ENCODE measurements around the gene MMP25.
A peak's percentile ranks its signal among the peaks of the same experiment; 100 is the strongest.

MMP25 gene

DNA sequence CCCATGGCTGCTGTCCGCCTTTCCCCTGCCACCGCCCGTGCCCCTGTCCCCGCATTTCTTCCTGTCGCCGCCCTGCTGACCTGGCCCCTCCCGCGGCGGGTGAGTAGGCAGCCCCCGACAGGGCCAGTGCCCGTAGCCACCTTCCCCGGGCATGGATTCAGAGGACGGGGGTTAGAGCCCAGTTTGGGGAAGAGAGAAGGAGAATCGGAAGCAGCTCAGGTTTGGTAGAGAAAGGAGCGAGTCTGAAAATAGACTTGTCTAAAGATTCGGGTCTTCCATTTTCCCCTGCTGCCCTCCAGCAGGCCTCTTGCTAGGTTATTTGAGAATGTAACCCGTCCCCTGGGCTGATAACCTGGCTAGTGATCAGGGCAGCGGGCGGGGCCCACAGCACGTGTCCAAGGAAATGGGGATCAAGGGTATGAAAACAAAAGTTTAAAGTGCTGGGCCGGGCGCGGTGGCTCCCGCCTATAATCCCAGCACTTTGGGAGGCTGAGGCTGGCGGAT, 41.5 kb upstream of the MMP25 start:
- Histone ChIP-seq H3K27me3 (ENCODE audit: insufficient read depth, low read length, poor library complexity, severe bottlenecking) (no peaks in the 10 kb centered on the region), H3K9ac (ENCODE audit: low read depth, low read length, poor library complexity, severe bottlenecking) (peak overlapping the region; percentile 87), H3F3A (ENCODE audit: low read depth) (no peaks in the 10 kb centered on the region; the same call in 1 of the 2 replicates), H3K36me3 (ENCODE audit: insufficient read depth, low read length) (no peaks in the 10 kb centered on the region), H3K4me2 (ENCODE audit: low read depth, low read length, poor library complexity, severe bottlenecking) (peak overlapping the region; percentile 95), H3K79me2 (ENCODE audit: insufficient read depth, low read length) (peaks cover 7% of the 10 kb centered on the region), H4K20me1 (ENCODE audit: insufficient read depth, low read length, poor library complexity, severe bottlenecking) (no peaks in the 10 kb centered on the region), H3K4me3 (ENCODE audit: low read length, poor library complexity, severe bottlenecking) (peak overlapping the region; percentile 79), H2AFZ (ENCODE audit: low read length) (no peak overlapping the region), H3K9me2 (replicated peaks; ENCODE audit: low read depth, low read length) (no peaks in the 10 kb centered on the region), H3K4me1 (ENCODE audit: insufficient read depth, low read length, poor library complexity, severe bottlenecking) (peaks cover 31% of the 10 kb centered on the region), H3K9me3 (ENCODE audit: insufficient read depth, low read depth, low read length) (no peaks in the 10 kb centered on the region)
- TF ChIP-seq, protein P1, sequence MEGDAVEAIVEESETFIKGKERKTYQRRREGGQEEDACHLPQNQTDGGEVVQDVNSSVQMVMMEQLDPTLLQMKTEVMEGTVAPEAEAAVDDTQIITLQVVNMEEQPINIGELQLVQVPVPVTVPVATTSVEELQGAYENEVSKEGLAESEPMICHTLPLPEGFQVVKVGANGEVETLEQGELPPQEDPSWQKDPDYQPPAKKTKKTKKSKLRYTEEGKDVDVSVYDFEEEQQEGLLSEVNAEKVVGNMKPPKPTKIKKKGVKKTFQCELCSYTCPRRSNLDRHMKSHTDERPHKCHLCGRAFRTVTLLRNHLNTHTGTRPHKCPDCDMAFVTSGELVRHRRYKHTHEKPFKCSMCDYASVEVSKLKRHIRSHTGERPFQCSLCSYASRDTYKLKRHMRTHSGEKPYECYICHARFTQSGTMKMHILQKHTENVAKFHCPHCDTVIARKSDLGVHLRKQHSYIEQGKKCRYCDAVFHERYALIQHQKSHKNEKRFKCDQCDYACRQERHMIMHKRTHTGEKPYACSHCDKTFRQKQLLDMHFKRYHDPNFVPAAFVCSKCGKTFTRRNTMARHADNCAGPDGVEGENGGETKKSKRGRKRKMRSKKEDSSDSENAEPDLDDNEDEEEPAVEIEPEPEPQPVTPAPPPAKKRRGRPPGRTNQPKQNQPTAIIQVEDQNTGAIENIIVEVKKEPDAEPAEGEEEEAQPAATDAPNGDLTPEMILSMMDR (conservative IDR thresholded peaks at IDR 0.05; ENCODE audit: low read length): no peak
- TF ChIP-seq EZH2phosphoT487 (IDR thresholded peaks at IDR 0.05; ENCODE audit: borderline replicate concordance): no peak

DNA sequence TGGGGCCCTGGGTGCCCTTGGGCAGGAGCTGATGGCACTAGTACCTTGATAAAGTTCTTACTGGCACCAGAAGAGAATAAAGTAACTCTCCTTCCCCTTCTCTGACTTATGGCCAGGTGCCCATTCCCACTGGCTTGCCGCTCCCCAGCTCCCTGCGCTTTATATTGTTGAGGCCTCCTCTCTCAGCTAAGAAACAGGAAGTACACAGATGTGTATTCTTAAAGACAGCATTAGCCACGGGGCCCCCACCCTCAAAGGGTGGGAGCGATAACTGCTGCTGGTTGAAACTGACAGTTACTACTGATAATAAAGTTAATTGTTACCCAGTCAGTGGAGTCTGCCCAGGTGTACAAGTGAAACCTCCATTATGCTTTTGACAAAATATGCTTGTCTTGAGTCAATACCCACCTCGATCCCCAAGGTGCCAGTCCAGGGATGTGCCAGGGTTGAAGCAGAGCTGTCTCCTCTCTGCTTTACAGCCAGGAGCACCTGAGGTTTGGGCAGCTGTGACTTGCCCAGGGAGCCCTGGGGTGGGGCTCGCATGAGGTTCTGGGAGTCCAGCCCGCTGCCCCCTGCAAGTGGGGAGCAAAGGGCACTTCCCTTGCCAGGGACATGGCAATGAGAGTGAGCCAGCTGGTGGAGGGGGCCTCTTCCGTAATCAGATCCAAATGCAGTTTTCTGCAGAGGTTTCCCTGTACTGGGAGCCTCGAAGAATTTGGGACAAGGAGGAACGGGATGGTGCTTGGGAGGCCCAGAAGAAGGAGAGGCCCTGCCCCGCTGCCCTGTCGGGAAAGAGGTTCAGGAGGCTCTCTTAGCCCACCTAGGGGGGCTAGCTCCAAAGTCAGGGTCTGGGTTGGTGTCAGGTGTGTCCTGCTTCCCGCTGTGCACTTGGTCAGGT, 39.1 kb upstream of the MMP25 start:
- TF ChIP-seq, protein P1 (conservative IDR thresholded peaks at IDR 0.05; ENCODE audit: low read length): no peak
- TF ChIP-seq EZH2phosphoT487 (IDR thresholded peaks at IDR 0.05; ENCODE audit: borderline replicate concordance): no peak
- no peak overlapping the region for H2AFZ ChIP-seq (ENCODE audit: low read length)
- H3K4me2 ChIP-seq (ENCODE audit: low read depth, low read length, poor library complexity, severe bottlenecking): peak overlapping the region; percentile 95
- no peaks in the 10 kb centered on the region for H3K27me3 ChIP-seq (ENCODE audit: insufficient read depth, low read length, poor library complexity, severe bottlenecking)
- peak overlapping the region; percentile 87 for H3K9ac ChIP-seq (ENCODE audit: low read depth, low read length, poor library complexity, severe bottlenecking)
- no peaks in the 10 kb centered on the region for H3K36me3 ChIP-seq (ENCODE audit: insufficient read depth, low read length)
- no peaks in the 10 kb centered on the region; the same call in 1 of the 2 replicates for H3F3A ChIP-seq (ENCODE audit: low read depth)
- peaks cover 31% of the 10 kb centered on the region for H3K4me1 ChIP-seq (ENCODE audit: insufficient read depth, low read length, poor library complexity, severe bottlenecking)
- peak overlapping the region; percentile 72 for H3K4me3 ChIP-seq (ENCODE audit: low read length, poor library complexity, severe bottlenecking)
- no peaks in the 10 kb centered on the region for H3K9me3 ChIP-seq (ENCODE audit: insufficient read depth, low read depth, low read length)
- peaks cover 7% of the 10 kb centered on the region for H3K79me2 ChIP-seq (ENCODE audit: insufficient read depth, low read length)
- no peaks in the 10 kb centered on the region for H3K9me2 ChIP-seq (replicated peaks; ENCODE audit: low read depth, low read length)
- H4K20me1 ChIP-seq (ENCODE audit: insufficient read depth, low read length, poor library complexity, severe bottlenecking): no peaks in the 10 kb centered on the region

GRCh38 chr16:3007957-3008689, 38.2 kb upstream of the MMP25 start:
- no peaks in the 10 kb centered on the region; the same call in 1 of the 2 replicates for H3F3A ChIP-seq (ENCODE audit: low read depth)

More at GRCh38 chr16:3007957-3008689, 38.2 kb upstream of the MMP25 start:
- Histone ChIP-seq H3K4me2 (ENCODE audit: low read depth, low read length, poor library complexity, severe bottlenecking) (peak overlapping the region; percentile 95), H3K9ac (ENCODE audit: low read depth, low read length, poor library complexity, severe bottlenecking) (peak overlapping the region; percentile 87), H3K9me2 (replicated peaks; ENCODE audit: low read depth, low read length) (no peaks in the 10 kb centered on the region), H3K9me3 (ENCODE audit: insufficient read depth, low read depth, low read length) (no peaks in the 10 kb centered on the region), H3K79me2 (ENCODE audit: insufficient read depth, low read length) (peaks cover 7% of the 10 kb centered on the region), H3K27me3 (ENCODE audit: insufficient read depth, low read length, poor library complexity, severe bottlenecking) (no peaks in the 10 kb centered on the region), H3K4me3 (ENCODE audit: low read length, poor library complexity, severe bottlenecking) (peak overlapping the region; percentile 72), H3K4me1 (ENCODE audit: insufficient read depth, low read length, poor library complexity, severe bottlenecking) (peaks cover 31% of the 10 kb centered on the region), H4K20me1 (ENCODE audit: insufficient read depth, low read length, poor library complexity, severe bottlenecking) (no peaks in the 10 kb centered on the region), H3K36me3 (ENCODE audit: insufficient read depth, low read length) (no peaks in the 10 kb centered on the region), H2AFZ (ENCODE audit: low read length) (no peak overlapping the region)
- TF ChIP-seq, protein P1 (conservative IDR thresholded peaks at IDR 0.05; ENCODE audit: low read length): no peak
- no peak for TF ChIP-seq EZH2phosphoT487 (IDR thresholded peaks at IDR 0.05; ENCODE audit: borderline replicate concordance)
